Left lung (tissue), 10 donors: Measurements from ENCODE around the gene STAT5B. TPM values are rescaled to one million over a fixed set of nuclear protein-coding genes. Genes with fewer than 3 reads are reported as not detected.
"Not testable (repeated sequence)": the region's sequence is repeated elsewhere in the genome, so short reads cannot be mapped to it uniquely, and the experiment has no call there.

ENCODE experiments used
- ATAC-seq: fragments of 200-7000 bp; cut with Tn5 transposase; one replicate; pipeline ENCODE4 v1.9.1; 2020; ENCODE audit warnings: moderate library complexity
- DNase-seq, 4 donors: peaks; one replicate each; pipeline ENCODE4 v3.0.0-alpha.2; 2013 to 2020
- H3K27ac ChIP-seq, 2 donors: fragments of 200-600 bp; sonication (generic) in 1 of 2; one replicate each; pipeline versions ENCODE4 v1.5.0 to v1.8.0; 2020 to 2021
- H3K27me3 ChIP-seq, 2 donors: fragments of 200-600 bp; sonication (generic) in 1 of 2; one replicate each; pipeline versions ENCODE4 v1.5.0 to v1.8.0; 2020 to 2021
- H3K36me3 ChIP-seq, 2 donors: fragments of 200-600 bp; sonication (generic) in 1 of 2; one replicate each; pipeline versions ENCODE4 v1.5.0 to v1.8.0; 2020 to 2021
- H3K4me1 ChIP-seq, 2 donors: fragments of 200-600 bp; one replicate each; pipeline ENCODE4 v1.8.0; 2021
- H3K4me3 ChIP-seq, 2 donors: fragments of 200-600 bp; sonication (generic) in 1 of 2; one replicate each; pipeline versions ENCODE4 v1.5.0 to v1.8.0; 2020 to 2021; ENCODE audit warnings: mild to moderate bottlenecking in 1 of 2
- H3K9me3 ChIP-seq, 2 donors: fragments of 200-600 bp; sonication (generic) in 1 of 2; one replicate each; pipeline versions ENCODE4 v1.5.0 to v1.8.0; 2020 to 2021
- intact Hi-C, 2 donors: fragments of 100-400 bp; cut with DNase I; formaldehyde crosslinking; loops; one replicate each; pipeline versions ENCODE4 v1.11.2 to v1.14.2; 2022
- polyA plus RNA-seq, 6 donors: library from polyadenylated mRNA; unstranded; fragments of 120-200 nt; gene quantifications; one replicate each; pipeline ENCODE4 v1.2.1, GENCODE V29; 2013; ENCODE audit not compliant: insufficient read length in 6 of 6
- total RNA-seq, 2 donors: library from RNA; stranded (reverse); fragmentation: NEBNext Ultra II Directional; extraction: Animal tissue kit (Norgen Biotek cat#: 25700); gene quantifications; one replicate each; pipeline ENCODE4 v1.2.1, GENCODE V29; 2021
- TF ChIP-seq, protein P1 (sequence below), 2 donors: fragments of 200-600 bp; sonication (generic) in 1 of 2; IDR thresholded peaks; one replicate each; pipeline versions ENCODE4 v1.5.0 to v1.8.0; 2021; ENCODE audit warnings: antibody characterized with exemption in 2 of 2
- donor health status: DM: no; HTN: yes; CAD: no.
- donor health status: DM: no; HTN: no; CAD: no.

The STAT5B gene
- total and polyA plus RNA-seq, 8 donors = 41.5 to 70.9 (median 57.4) TPM

DNA sequence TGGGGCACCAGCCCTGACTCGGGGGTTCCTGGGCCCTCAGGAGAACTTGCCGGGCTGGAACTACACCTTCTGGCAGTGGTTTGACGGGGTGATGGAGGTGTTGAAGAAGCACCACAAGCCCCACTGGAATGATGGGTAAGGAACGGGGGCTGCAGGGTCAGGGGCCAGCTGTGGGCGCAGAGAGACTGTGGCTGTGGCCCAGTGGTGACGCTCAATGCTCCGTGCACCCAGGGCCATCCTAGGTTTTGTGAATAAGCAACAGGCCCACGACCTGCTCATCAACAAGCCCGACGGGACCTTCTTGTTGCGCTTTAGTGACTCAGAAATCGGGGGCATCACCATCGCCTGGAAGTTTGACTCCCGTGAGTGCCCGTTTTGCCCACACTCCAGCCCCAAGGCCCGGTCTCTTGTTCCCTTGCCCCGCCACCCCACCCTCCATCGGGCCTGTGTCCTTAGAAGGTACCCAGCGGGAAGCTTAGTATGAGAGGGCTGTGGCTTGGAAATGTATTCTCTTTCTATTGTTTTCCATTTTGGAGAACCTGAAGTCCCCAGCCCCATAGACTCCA is 31.3 kb upstream of the STAT5B start:
- Histone ChIP-seq H3K36me3 (peaks cover 0 to 94% of the 10 kb centered on the region in 2 donors), H3K27me3 (no peaks in the 10 kb centered on the region), H3K27ac (no peak overlapping the region), H3K9me3 (no peaks in the 10 kb centered on the region), H3K4me1 (peaks cover 14 to 17% of the 10 kb centered on the region in 2 donors), H3K4me3 (no peak overlapping the region)
- DNase-seq = no peak
- no peak for ATAC-seq
- intact Hi-C loops = no loop called here
- TF ChIP-seq, protein P1, sequence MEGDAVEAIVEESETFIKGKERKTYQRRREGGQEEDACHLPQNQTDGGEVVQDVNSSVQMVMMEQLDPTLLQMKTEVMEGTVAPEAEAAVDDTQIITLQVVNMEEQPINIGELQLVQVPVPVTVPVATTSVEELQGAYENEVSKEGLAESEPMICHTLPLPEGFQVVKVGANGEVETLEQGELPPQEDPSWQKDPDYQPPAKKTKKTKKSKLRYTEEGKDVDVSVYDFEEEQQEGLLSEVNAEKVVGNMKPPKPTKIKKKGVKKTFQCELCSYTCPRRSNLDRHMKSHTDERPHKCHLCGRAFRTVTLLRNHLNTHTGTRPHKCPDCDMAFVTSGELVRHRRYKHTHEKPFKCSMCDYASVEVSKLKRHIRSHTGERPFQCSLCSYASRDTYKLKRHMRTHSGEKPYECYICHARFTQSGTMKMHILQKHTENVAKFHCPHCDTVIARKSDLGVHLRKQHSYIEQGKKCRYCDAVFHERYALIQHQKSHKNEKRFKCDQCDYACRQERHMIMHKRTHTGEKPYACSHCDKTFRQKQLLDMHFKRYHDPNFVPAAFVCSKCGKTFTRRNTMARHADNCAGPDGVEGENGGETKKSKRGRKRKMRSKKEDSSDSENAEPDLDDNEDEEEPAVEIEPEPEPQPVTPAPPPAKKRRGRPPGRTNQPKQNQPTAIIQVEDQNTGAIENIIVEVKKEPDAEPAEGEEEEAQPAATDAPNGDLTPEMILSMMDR (IDR thresholded peaks at IDR 0.05) = no peak

DNA sequence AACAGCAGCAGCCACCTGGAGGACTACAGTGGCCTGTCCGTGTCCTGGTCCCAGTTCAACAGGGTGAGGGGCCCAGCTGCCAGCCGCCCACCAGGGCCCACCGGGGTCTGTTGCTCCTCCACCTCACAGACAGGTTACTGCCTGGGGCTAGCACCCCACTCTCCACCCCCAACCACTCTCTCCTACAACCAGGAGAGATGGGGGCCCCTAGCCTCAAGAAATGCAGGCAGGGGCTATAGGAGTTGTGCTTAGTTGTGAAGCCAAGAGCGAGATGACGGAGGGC is 30.1 kb upstream of the STAT5B start:
- TF ChIP-seq, protein P1 (IDR thresholded peaks at IDR 0.05) = no peak
- Histone ChIP-seq H3K4me1 (peaks cover 5 to 6% of the 10 kb centered on the region in 2 donors), H3K36me3 (peaks cover 0 to 100% of the 10 kb centered on the region in 2 donors), H3K4me3 (no peak overlapping the region), H3K9me3 (no peaks in the 10 kb centered on the region), H3K27me3 (no peaks in the 10 kb centered on the region), H3K27ac (no peak overlapping the region)
- intact Hi-C loops = no loop called here
- DNase-seq = no peak
- ATAC-seq = no peak

DNA sequence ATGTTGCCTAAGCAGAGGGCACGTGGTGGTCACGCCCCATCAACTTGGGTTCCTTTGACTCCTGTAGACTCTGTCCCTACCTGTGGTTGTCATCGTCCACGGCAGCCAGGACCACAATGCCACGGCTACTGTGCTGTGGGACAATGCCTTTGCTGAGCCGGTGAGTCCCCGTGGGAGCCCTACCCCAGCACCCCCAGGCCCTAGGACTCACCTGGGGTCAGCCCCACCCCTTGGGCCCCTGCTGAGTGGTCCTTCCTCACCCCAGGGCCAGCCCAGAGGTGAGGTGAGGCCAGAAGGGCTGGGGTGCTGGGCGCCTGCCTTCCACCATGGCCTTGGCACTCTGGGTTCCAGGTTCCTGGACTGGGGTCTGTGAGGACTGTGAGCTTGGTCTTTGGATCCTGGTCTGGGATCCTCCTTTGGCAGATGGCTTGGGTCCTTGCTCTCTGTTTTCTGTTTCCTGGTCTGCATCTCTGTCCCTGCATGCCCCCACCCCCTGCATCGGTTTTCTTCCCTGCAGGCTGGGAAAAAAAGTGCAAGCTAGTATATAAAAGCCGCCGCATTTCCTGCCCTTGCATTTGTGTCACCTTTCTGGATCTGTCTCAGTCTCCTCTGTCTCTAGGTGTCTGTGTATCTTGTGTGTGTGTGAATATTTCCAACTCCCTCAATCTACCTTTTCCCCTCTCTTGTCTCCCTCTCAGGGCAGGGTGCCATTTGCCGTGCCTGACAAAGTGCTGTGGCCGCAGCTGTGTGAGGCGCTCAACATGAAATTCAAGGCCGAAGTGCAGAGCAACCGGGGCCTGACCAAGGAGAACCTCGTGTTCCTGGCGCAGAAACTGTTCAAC is 29.6 kb upstream of the STAT5B start:
- no peaks in the 10 kb centered on the region for H3K9me3 ChIP-seq
- TF ChIP-seq, protein P1 (IDR thresholded peaks at IDR 0.05) = no peak
- peaks cover 0 to under 1% of the 10 kb centered on the region in 2 donors for H3K4me1 ChIP-seq
- H3K27ac ChIP-seq = no peak overlapping the region
- no peaks in the 10 kb centered on the region for H3K27me3 ChIP-seq
- H3K4me3 ChIP-seq = no peak overlapping the region
- H3K36me3 ChIP-seq = peaks cover 0 to 100% of the 10 kb centered on the region in 2 donors
- DNase-seq (no peak), ATAC-seq (no peak)
- intact Hi-C loops = no loop called here

DNA sequence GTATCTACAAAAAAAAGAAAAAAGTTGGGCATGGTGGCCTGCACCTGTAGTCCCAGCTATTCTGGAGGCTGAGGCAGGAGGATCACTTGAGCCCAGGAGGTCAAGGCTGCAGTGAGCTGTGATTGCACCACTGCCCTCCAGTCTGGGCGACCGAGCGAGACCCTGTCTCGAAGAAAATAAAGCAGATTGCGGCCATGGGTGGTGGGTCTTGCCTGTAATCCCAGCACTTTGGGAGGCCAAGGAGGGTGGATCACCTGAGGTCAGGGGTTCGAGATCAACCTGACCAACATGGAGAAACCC is 28.8 kb upstream of the STAT5B start:
- intact Hi-C loops, H3K9me3 ChIP-seq, H3K27me3 ChIP-seq, H3K4me3 ChIP-seq, H3K4me1 ChIP-seq, DNase-seq, H3K27ac ChIP-seq, ATAC-seq: not testable (repeated sequence)
- H3K36me3 ChIP-seq = peaks cover 0 to 99% of the 10 kb centered on the region in 2 donors

DNA sequence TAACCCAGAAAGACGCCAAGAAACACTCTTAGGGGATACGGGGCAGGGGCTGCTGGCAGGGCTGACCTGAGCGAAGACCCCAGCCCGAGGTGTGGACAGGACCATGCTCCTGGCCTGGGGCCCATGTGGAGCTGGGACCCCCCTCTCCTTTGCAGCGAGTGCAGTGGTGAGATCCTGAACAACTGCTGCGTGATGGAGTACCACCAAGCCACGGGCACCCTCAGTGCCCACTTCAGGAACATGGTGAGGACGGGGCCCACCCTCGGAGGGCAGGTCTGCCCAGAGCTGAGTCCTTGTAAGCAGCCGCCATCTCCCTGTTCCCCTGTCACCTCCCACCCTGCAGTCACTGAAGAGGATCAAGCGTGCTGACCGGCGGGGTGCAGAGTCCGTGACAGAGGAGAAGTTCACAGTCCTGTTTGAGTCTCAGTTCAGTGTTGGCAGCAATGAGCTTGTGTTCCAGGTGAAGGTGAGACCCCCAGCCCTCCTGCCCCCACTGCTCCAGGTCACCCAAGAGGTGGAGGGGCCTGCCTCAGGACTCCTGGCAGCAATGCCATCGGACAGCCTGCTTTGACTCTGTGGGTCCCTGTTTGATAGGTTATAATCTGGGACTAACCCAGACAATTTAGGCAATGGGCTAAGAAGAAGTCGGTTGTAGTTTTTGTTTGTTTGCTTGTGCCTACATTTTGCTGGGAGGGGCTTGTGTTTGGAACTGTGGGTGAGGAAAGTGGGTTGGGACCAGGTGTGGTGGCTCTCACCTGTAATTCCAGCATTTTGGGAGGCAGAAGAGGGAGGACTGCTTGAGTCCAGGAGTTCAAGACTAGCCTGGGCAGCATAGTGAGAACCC is 28.2 kb upstream of the STAT5B start:
- TF ChIP-seq, protein P1 (IDR thresholded peaks at IDR 0.05) = no peak

More for the DNA sequence above, 28.2 kb upstream of the STAT5B start:
- no peak overlapping the region for H3K27ac ChIP-seq
- H3K4me3 ChIP-seq = no peak overlapping the region
- H3K4me1 ChIP-seq = no peaks in the 10 kb centered on the region
- DNase-seq = no peak
- no peaks in the 10 kb centered on the region for H3K27me3 ChIP-seq
- intact Hi-C loops = no loop called here
- H3K9me3 ChIP-seq = no peaks in the 10 kb centered on the region
- no peak for ATAC-seq
- peaks cover 0 to 96% of the 10 kb centered on the region in 2 donors for H3K36me3 ChIP-seq
